NB4 (cell line): ENCODE measurements around the gene KRTAP21-3.

Experiments used
- DNase-seq: peaks from one replicate; pipeline ENCODE4 v3.0.0; 2010; ENCODE audit warnings: low read depth
- H3K4me3 ChIP-seq: one replicate; pipeline ENCODE4 v1.5.1; 2011; ENCODE audit warnings: mild to moderate bottlenecking, low read depth, low read length, moderate library complexity
- MYC ChIP-seq: IDR thresholded peaks from 2 replicates; pipeline ENCODE4 v1.6.1; 2011; ENCODE audit warnings: low read depth, low read length
- POLR2A ChIP-seq: IDR thresholded peaks from 2 replicates; pipeline ENCODE4 v1.6.1; 2011; ENCODE audit warnings: mild to moderate bottlenecking; ENCODE audit not compliant: insufficient read length; ENCODE audit errors: extremely low read depth
- TF ChIP-seq, protein P1 (sequence below): IDR thresholded peaks from 2 replicates; pipeline ENCODE4 v1.6.1; 2011; ENCODE audit warnings: low read depth, low read length
- TF ChIP-seq, protein P2 (sequence below): IDR thresholded peaks from one replicate; pipeline ENCODE4 v1.5.1; 2012; ENCODE audit warnings: low read depth, low read length

KRTAP21-3 gene

DNA sequence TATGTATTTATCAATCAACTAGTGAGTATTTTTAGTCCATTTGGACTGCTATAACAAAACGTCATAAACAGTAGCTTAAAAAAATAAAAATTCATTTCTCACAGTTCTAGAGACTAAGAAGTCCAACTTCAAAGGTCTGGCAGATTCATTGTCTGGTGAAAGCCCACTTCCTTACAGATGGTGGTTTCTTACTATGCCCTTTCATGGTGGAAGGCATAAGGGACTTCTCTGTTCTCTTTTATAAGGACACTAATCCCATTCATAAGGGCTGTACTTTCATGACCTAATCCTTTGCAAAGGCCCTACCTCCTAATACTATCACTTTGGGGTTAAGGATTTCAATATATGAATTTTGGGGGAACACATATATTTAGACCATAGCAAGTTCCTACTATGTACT is 38.0 kb downstream of the KRTAP21-3 start:
- DNase-seq: no peak
- no peak overlapping the region for H3K4me3 ChIP-seq
- TF ChIP-seq, protein P1, sequence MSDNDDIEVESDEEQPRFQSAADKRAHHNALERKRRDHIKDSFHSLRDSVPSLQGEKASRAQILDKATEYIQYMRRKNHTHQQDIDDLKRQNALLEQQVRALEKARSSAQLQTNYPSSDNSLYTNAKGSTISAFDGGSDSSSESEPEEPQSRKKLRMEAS: no peak
- TF ChIP-seq POLR2A (no peak), MYC (no peak)
- TF ChIP-seq, protein P2, sequence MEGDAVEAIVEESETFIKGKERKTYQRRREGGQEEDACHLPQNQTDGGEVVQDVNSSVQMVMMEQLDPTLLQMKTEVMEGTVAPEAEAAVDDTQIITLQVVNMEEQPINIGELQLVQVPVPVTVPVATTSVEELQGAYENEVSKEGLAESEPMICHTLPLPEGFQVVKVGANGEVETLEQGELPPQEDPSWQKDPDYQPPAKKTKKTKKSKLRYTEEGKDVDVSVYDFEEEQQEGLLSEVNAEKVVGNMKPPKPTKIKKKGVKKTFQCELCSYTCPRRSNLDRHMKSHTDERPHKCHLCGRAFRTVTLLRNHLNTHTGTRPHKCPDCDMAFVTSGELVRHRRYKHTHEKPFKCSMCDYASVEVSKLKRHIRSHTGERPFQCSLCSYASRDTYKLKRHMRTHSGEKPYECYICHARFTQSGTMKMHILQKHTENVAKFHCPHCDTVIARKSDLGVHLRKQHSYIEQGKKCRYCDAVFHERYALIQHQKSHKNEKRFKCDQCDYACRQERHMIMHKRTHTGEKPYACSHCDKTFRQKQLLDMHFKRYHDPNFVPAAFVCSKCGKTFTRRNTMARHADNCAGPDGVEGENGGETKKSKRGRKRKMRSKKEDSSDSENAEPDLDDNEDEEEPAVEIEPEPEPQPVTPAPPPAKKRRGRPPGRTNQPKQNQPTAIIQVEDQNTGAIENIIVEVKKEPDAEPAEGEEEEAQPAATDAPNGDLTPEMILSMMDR: no peak

DNA sequence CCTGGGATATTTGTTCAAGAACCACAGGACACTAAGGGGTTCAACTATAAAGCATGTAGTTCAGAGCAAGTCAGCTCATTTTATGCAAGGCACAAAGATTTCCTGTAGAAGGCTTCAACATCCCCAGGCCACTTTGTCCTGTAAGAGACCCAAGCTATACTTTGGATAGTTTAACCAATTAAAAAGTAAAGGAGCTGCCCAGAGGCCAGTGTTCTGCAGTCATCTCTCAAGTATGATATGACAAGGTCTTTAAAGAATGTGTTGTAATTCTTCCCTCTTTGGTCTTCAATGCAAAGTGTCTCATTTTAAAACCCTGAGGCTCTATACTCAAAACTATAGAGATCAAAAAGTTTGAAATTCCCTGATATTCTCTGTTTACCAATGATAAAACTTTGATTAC is 41.8 kb downstream of the KRTAP21-3 start:
- TF ChIP-seq POLR2A (no peak), MYC (no peak)
- TF ChIP-seq, protein P1: no peak
- TF ChIP-seq, protein P2: no peak
- H3K4me3 ChIP-seq: no peak overlapping the region
- DNase-seq: no peak

DNA sequence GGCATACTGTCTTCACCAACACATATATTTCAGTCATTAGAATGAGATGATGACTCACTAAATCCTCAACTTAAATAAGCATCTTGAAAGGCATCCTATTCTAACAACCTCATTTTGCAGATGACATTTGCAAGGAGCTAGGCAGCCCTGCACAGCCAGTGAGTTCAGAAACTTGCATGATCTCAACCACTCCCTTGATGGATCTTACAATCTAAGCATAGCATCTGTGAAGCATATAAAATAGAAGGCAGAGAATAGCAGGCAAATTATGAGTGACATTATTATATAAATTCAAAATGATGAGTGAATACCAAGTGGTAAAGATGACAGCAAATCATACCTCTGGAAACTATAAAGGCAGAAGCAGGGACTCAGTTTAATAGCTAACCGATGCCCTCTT is 44.3 kb downstream of the KRTAP21-3 start:
- no peak for DNase-seq
- no peak overlapping the region for H3K4me3 ChIP-seq
- TF ChIP-seq, protein P2: no peak
- TF ChIP-seq MYC: no peak
- TF ChIP-seq, protein P1: no peak
- no peak for TF ChIP-seq POLR2A

DNA sequence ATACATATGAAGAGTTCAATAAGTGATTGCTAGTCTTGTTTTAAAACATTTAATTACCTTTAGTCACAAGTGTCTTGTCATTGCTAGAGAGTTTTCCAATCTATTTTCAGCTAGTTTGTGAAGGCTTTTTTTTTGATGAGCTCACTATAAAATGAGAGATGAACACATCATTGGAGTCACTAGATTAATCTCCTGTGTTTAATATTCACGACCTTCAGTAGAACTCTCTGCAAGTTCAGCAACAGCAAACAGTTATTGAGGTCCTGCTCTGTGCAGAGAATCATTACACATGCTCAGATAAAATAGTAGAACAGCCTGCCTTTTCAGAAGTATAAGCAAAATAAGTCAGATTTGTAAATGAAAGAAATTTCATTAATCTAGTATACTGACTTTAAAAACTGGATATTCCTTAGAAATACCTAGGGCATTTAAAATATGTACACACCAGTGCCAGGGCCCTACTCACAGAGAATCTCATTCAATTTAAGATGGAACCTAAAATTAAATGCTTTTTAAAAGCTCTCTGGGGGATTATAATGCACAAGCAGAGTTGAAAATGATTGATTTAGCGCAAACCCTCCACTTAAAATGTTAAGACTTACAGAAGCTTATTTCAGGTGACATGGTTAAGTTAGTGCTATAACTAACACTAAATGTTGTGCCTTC is 45.5 kb downstream of the KRTAP21-3 start:
- H3K4me3 ChIP-seq: no peak overlapping the region
- DNase-seq: no peak
- TF ChIP-seq, protein P1: no peak
- TF ChIP-seq MYC (no peak), POLR2A (no peak)
- TF ChIP-seq, protein P2: no peak

DNA sequence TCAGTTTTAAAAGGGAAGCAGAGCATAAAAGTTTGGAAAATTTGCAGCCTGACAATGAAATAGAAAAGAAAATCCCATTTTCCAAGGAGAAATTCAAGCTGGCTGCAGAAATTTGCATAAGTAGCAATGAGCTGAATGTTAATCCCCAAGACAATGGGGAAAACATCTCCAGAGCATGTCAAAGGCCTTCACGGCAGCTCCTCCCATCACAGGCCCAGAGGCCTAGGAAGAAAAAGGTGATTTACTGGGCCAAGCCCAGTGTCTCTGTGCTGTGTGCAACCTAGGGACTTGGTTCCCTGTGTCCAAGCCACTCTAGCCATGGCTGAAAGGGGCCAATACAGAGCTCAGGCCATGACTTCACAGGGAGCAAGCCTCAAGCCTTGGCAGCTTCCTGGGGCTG is 49.8 kb downstream of the KRTAP21-3 start:
- no peak overlapping the region for H3K4me3 ChIP-seq
- no peak for DNase-seq
- TF ChIP-seq POLR2A (no peak), MYC (no peak)
- TF ChIP-seq, protein P2: no peak
- TF ChIP-seq, protein P1: no peak
